ENCODE results near the gene PAIP2B.

DNA sequence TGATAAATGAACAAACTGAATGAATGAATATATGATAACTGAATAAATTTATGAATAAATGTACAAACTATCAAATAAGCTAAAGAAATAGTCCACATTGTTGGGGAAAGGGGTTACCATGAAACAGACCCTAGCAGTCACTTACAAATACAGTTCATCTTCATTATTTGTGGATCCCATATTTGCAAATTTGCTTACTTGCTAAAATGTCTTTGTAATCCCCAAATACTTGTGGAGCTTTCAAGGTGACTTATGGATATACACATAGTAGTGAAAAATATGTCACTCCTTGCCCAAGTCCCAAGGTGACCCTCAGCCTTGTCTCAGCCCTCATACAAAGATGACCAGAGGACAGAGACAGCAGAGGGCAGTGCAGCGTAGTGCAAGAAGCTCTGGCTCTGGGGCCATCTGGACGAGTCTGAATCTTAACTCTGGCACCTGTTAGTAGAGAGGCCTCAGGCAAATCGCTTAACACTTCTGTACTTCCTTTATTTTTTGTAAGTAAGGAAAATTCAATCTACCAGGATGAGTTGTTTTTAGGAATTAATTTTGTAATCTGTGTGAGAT, 3.1 kb downstream of the PAIP2B start:
- TF ChIP-seq, protein P1, sequence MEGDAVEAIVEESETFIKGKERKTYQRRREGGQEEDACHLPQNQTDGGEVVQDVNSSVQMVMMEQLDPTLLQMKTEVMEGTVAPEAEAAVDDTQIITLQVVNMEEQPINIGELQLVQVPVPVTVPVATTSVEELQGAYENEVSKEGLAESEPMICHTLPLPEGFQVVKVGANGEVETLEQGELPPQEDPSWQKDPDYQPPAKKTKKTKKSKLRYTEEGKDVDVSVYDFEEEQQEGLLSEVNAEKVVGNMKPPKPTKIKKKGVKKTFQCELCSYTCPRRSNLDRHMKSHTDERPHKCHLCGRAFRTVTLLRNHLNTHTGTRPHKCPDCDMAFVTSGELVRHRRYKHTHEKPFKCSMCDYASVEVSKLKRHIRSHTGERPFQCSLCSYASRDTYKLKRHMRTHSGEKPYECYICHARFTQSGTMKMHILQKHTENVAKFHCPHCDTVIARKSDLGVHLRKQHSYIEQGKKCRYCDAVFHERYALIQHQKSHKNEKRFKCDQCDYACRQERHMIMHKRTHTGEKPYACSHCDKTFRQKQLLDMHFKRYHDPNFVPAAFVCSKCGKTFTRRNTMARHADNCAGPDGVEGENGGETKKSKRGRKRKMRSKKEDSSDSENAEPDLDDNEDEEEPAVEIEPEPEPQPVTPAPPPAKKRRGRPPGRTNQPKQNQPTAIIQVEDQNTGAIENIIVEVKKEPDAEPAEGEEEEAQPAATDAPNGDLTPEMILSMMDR (conservative IDR thresholded peaks at IDR 0.05; ENCODE audit: low read depth, low read length), result 0 out of 2 replicates have a peak, but pooled peaks have one; percentile 29
- TF ChIP-seq EZH2 (IDR thresholded peaks at IDR 0.05; ENCODE audit: borderline replicate concordance, low read depth, low read length, poor library complexity, severe bottlenecking), result no peak
